ENCODE measurements around the gene ROBO1.

DNA sequence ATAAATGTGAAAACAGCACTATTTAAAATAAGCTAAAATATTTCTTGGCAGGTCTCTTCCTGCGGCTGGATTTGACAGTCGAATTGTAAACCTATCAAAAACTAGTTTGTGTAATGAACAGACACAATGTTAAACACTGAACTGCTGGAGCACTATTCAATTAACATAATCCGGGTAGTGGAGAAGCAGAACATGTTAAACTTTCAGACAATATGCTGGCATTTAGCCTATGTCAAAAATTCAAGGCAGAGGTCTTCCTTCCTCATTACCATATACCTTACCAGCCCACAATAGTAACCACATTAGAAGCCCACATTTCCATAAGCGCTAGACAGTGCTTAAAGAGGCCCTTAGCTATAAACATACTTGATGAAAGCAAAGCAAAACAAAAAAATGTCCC, 1042.9 kb downstream of the ROBO1 start:
- TF ChIP-seq POLR2A (IDR thresholded peaks at IDR 0.05): no peak
- TF ChIP-seq, protein P1, sequence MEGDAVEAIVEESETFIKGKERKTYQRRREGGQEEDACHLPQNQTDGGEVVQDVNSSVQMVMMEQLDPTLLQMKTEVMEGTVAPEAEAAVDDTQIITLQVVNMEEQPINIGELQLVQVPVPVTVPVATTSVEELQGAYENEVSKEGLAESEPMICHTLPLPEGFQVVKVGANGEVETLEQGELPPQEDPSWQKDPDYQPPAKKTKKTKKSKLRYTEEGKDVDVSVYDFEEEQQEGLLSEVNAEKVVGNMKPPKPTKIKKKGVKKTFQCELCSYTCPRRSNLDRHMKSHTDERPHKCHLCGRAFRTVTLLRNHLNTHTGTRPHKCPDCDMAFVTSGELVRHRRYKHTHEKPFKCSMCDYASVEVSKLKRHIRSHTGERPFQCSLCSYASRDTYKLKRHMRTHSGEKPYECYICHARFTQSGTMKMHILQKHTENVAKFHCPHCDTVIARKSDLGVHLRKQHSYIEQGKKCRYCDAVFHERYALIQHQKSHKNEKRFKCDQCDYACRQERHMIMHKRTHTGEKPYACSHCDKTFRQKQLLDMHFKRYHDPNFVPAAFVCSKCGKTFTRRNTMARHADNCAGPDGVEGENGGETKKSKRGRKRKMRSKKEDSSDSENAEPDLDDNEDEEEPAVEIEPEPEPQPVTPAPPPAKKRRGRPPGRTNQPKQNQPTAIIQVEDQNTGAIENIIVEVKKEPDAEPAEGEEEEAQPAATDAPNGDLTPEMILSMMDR (IDR thresholded peaks at IDR 0.05): no peak
